GM12878 (cell line): ENCODE results near the gene SDS. TPM values are rescaled to one million over a fixed set of nuclear protein-coding genes. Genes with fewer than 3 reads are reported as not detected.

Source experiments
- ATAC-seq: fragments of 200-7000 bp; cut with Tn5 transposase; 3 replicates; pipeline ENCODE4 v1.9.1; 2020; ENCODE audit warnings: mild to moderate bottlenecking, moderate library complexity
- BruUV-seq: library from RNA; stranded (reverse); fragments of 400-500 nt; replicated peaks from 2 replicates; lab custom pipeline; 2021; lab: Mats Ljungman, UMichigan
- CTCF ChIA-PET: fragments of 300-600 bp; sonication (Branson Sonifier 250); formaldehyde crosslinking; extraction: SDS; loops from one replicate; lab custom pipeline; 2021; ENCODE audit warnings: inconsistent platforms; lab: Yijun Ruan, JAX
- POLR2A ChIA-PET: fragments of 350-600 bp; formaldehyde crosslinking; extraction: SDS; loops from one replicate; lab custom pipeline; 2021; ENCODE audit warnings: inconsistent platforms; lab: Charles Lee
- RAD21 ChIA-PET: fragments of 300-600 bp; sonication (Branson Sonifier 250); formaldehyde crosslinking; loops from one replicate; lab custom pipeline; 2023; ENCODE audit warnings: antibody characterized with exemption; ENCODE audit not compliant: unreplicated experiment; lab: Charles Lee
- SMC1A ChIA-PET: fragments of 300-600 bp; sonication (Branson Sonifier 250); formaldehyde crosslinking; loops from one replicate; lab custom pipeline; 2023; ENCODE audit not compliant: unreplicated experiment, uncharacterized antibody; lab: Charles Lee
- DNase-seq: peaks from one replicate; pipeline ENCODE4 v3.0.0-alpha.2; 2011; ENCODE audit warnings: low read depth, low spot score
- FAIRE-seq: peaks from 3 replicates; lab custom pipeline; 2011; peaks lifted over from hg19 to GRCh38; lab: Jason Lieb, UNC
- H2AFZ ChIP-seq: 2 replicates; pipeline ENCODE4 v1.6.0; 2011; ENCODE audit warnings: low read depth, low read length, control low read depth; ENCODE audit not compliant: control insufficient read depth
- H3K27ac ChIP-seq: 2 replicates; pipeline ENCODE4 v1.5.1; 2011; ENCODE audit warnings: control low read depth; ENCODE audit not compliant: control insufficient read depth, insufficient read depth
- H3K27me3 ChIP-seq, 2 experiments: replicated peaks in 1 of 2; 2 replicates each; pipeline versions ENCODE4 v1.6.0 to v1.6.1; 2011; ENCODE audit warnings: low read length in 1 of 2; ENCODE audit not compliant: control insufficient read depth in 2 of 2, insufficient read depth in 2 of 2
- H3K36me3 ChIP-seq, 2 experiments: 2 replicates each; pipeline ENCODE4 v1.5.1; 2011; ENCODE audit warnings: low read length in 1 of 2; ENCODE audit not compliant: control insufficient read depth in 2 of 2, insufficient read depth in 2 of 2
- H3K4me1 ChIP-seq: 2 replicates; pipeline ENCODE4 v1.6.1; 2011; ENCODE audit warnings: mild to moderate bottlenecking, low read length, moderate library complexity, mixed read lengths; ENCODE audit not compliant: control insufficient read depth, insufficient read depth
- H3K4me2 ChIP-seq: 2 replicates; pipeline ENCODE4 v1.6.0; 2011; ENCODE audit warnings: control low read depth; ENCODE audit not compliant: control insufficient read depth, insufficient read depth
- H3K4me3 ChIP-seq: fragments of 200-600 bp; sonication (generic); 2 replicates; pipeline ENCODE4 v1.5.1; 2016
- H3K79me2 ChIP-seq: 2 replicates; pipeline ENCODE4 v1.6.0; 2011; ENCODE audit warnings: low read length; ENCODE audit not compliant: control insufficient read depth, insufficient read depth
- H3K9ac ChIP-seq: 2 replicates; pipeline ENCODE4 v1.8.0; 2011; ENCODE audit warnings: low read length, control low read depth, mixed read lengths; ENCODE audit not compliant: control insufficient read depth, insufficient read depth
- H3K9me3 ChIP-seq: replicated peaks from 3 replicates; pipeline ENCODE4 v1.5.1; 2011; ENCODE audit warnings: mild to moderate bottlenecking, low read length; ENCODE audit not compliant: control insufficient read depth, insufficient read depth
- H4K20me1 ChIP-seq: 2 replicates; pipeline ENCODE4 v1.6.0; 2011; ENCODE audit not compliant: control insufficient read depth, insufficient read depth
- BACH1 ChIP-seq: fragments of 450-650 bp; IDR thresholded peaks from 2 replicates; pipeline ENCODE4 v1.6.1; 2017; ENCODE audit warnings: mild to moderate bottlenecking, borderline replicate concordance
- BHLHE40 ChIP-seq, 2 experiments: fragments of 450-650 bp in 1 of 2; IDR thresholded peaks; 2 replicates each; pipeline ENCODE4 v1.6.1; 2011 to 2017; ENCODE audit warnings: low read depth in 2 of 2, borderline replicate concordance in 1 of 2, improper control_type of control experiment in 1 of 2, low read length in 1 of 2, mild to moderate bottlenecking in 1 of 2
- CHD4 ChIP-seq: fragments of 200-600 bp; sonication (generic); IDR thresholded peaks from 2 replicates; pipeline ENCODE4 v1.6.1; 2016; ENCODE audit warnings: mild to moderate bottlenecking
- ETV6 ChIP-seq, 2 experiments: fragments of 450-650 bp in 1 of 2; IDR thresholded peaks in 1 of 2; conservative IDR thresholded peaks in 1 of 2; 2 replicates each; pipeline ENCODE4 v1.6.1; 2014; ENCODE audit warnings: antibody characterized with exemption in 1 of 2, borderline replicate concordance in 1 of 2, low read depth in 1 of 2, mild to moderate bottlenecking in 1 of 2, moderate library complexity in 1 of 2
- HDAC6 ChIP-seq: fragments of 200-600 bp; sonication (generic); IDR thresholded peaks from one replicate; pipeline ENCODE4 v1.8.0; 2017; ENCODE audit warnings: antibody characterized with exemption; ENCODE audit not compliant: unreplicated experiment
- JUNB ChIP-seq: IDR thresholded peaks from 2 replicates; pipeline ENCODE4 v1.6.1; 2016; ENCODE audit warnings: antibody characterized with exemption, mild to moderate bottlenecking
- LARP7 ChIP-seq: fragments of 450-650 bp; IDR thresholded peaks from 2 replicates; pipeline ENCODE4 v1.6.1; 2017; ENCODE audit warnings: mild to moderate bottlenecking
- MTA2 ChIP-seq: fragments of 450-650 bp; IDR thresholded peaks from 2 replicates; pipeline ENCODE4 v1.6.1; 2016; ENCODE audit warnings: low read depth, mild to moderate bottlenecking, moderate library complexity
- NR2C1 ChIP-seq: fragments of 450-650 bp; IDR thresholded peaks from 2 replicates; pipeline ENCODE4 v1.6.1; 2017; ENCODE audit warnings: antibody characterized with exemption, mild to moderate bottlenecking, moderate library complexity
- NR2C2 ChIP-seq: IDR thresholded peaks from 2 replicates; pipeline ENCODE4 v1.6.1; 2011; ENCODE audit warnings: borderline replicate concordance, low read depth; ENCODE audit not compliant: control insufficient read depth, insufficient read length
- NRF1 ChIP-seq: conservative IDR thresholded peaks from 2 replicates; pipeline ENCODE4 v1.6.1; 2011; ENCODE audit warnings: mild to moderate bottlenecking, low read depth, low read length, improper control_type of control experiment
- POU2F2 ChIP-seq: IDR thresholded peaks from 3 replicates; pipeline ENCODE4 v1.6.1; 2011; ENCODE audit warnings: low read depth, mild to moderate bottlenecking, low read length, borderline replicate concordance
- RCOR1 ChIP-seq: conservative IDR thresholded peaks from 2 replicates; pipeline ENCODE4 v1.6.1; 2012; ENCODE audit warnings: low read depth, low read length, improper control_type of control experiment
- SREBF2 ChIP-seq: IDR thresholded peaks from 2 replicates; pipeline ENCODE4 v1.6.1; 2012; ENCODE audit warnings: mild to moderate bottlenecking, low read length
- SRF ChIP-seq, 2 experiments: IDR thresholded peaks; 2 replicates each; pipeline ENCODE4 v1.6.1; 2011; ENCODE audit warnings: low read depth in 2 of 2, low read length in 2 of 2, mild to moderate bottlenecking in 1 of 2, moderate library complexity in 1 of 2
- TCF7 ChIP-seq: IDR thresholded peaks from 2 replicates; pipeline ENCODE4 v1.6.1; 2014; ENCODE audit warnings: antibody characterized with exemption, borderline replicate concordance
- WGBS: methylation state at CpG from one replicate; pipeline ENCODE4 v1.1.6; 2016; ENCODE audit warnings: low lambda C conversion rate; ENCODE audit not compliant: insufficient replicate concordance, insufficient coverage; ENCODE audit errors: missing lambda C conversion rate; 5-methylcytosine and 5-hydroxymethylcytosine counted together
- in situ Hi-C: fragments of 300-500 bp; cut with MboI; formaldehyde crosslinking; loops from 9 replicates; pipeline ENCODE4 v1.14.3; 2018; ENCODE audit warnings: mixed read lengths
- intact Hi-C: fragments of 100-400 bp; cut with micrococcal nuclease; formaldehyde crosslinking; loops from one replicate; pipeline ENCODE4 v1.14.2; 2022; ENCODE audit not compliant: unreplicated experiment
- polyA plus RNA-seq, 11 experiments: library from polyadenylated mRNA; depleted of rRNA in 4 of 11; unstranded in 6 of 11; stranded (reverse) in 5 of 11; fragments of >200 nt; fragmentation: Nextera tagmentation in 4 of 11; fragmentation: Illumina TruSeq in 1 of 11; extraction: Ambion mirVana in 4 of 11; extraction: Trizol in 1 of 11; gene quantifications; 1 replicate in 1 of 11; 2 replicates in 10 of 11; pipeline versions ENCODE4 v1.2.1 to v1.2.3, GENCODE V29; 2011 to 2016; ENCODE audit warnings: inconsistent platforms in 2 of 11, missing spikeins in 2 of 11, low read depth in 1 of 11
- total RNA-seq, 4 experiments: library from RNA; depleted of rRNA in 3 of 4; stranded (reverse); fragments of >200 nt in 3 of 4; fragmentation: Illumina TruSeq in 1 of 4; extraction: Trizol in 1 of 4; gene quantifications; 2 replicates each; pipeline versions ENCODE4 v1.2.1 to v1.2.3, GENCODE V29; 2013 to 2021
- TF ChIP-seq, protein P1 (sequence below): fragments of 450-650 bp; IDR thresholded peaks from 2 replicates; pipeline ENCODE4 v1.6.1; 2016; ENCODE audit warnings: mild to moderate bottlenecking
- TF ChIP-seq, protein P2 (sequence below): IDR thresholded peaks from 2 replicates; pipeline ENCODE4 v1.6.1; 2012; ENCODE audit warnings: improper control_type of control experiment, low read depth, low read length; ENCODE audit not compliant: insufficient replicate concordance

The SDS gene
- total and polyA plus RNA-seq, 10 of the 15 experiments (the other 5 are each of a cell fraction or from before 2014, with no cell fraction given), result 0.18 TPM; not detected in 9

DNA sequence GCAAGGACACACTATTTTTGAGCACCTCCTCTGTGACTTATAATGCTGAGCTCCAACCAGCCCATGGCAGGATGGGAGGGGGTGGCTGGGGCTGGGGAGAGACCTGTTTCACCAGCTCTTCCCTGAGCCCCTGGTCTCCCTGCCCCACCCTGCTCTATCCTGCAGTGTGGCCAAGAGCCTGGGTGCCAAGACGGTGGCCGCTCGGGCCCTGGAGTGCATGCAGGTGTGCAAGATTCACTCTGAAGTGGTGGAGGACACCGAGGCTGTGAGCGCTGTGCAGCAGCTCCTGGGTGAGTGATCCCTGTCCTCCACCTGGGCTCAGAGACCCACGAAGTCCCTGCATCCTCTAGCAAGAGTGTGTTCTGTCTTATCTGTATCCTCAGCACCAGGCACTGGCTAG is 32.9 kb upstream of the SDS start:
- no TSS peak for BruUV-seq
- no peak overlapping the region for H3K4me3 ChIP-seq
- no peaks in the 10 kb centered on the region for H3K9me3 ChIP-seq
- CTCF ChIA-PET, result interaction anchor here (1.0 kb wide), 1 partner anchor 454 kb away, joined by 4 read pairs; no protein-coding TSS in a partner anchor
- ATAC-seq (no peak), DNase-seq (no peak), FAIRE-seq (no peak)
- POLR2A ChIA-PET, result no interaction called here
- RAD21 ChIA-PET, result no interaction called here
- in situ Hi-C loops, result loop anchor here (10.0 kb wide), 1 partner anchor 478 kb away; no protein-coding TSS in a partner anchor
- no peaks in the 10 kb centered on the region; the same call in 1 of the 2 replicates for H4K20me1 ChIP-seq
- H3K27ac ChIP-seq, result no peak overlapping the region
- H3K79me2 ChIP-seq, result no peaks in the 10 kb centered on the region
- H3K4me2 ChIP-seq, result no peak overlapping the region
- no peak overlapping the region for H3K9ac ChIP-seq
- WGBS, result 43% methylated on average over 6 of the region's 6 CpGs
- no peak for TF ChIP-seq JUNB
- TF ChIP-seq TCF7, result no peak
- no peak for TF ChIP-seq LARP7
- TF ChIP-seq, protein P1, sequence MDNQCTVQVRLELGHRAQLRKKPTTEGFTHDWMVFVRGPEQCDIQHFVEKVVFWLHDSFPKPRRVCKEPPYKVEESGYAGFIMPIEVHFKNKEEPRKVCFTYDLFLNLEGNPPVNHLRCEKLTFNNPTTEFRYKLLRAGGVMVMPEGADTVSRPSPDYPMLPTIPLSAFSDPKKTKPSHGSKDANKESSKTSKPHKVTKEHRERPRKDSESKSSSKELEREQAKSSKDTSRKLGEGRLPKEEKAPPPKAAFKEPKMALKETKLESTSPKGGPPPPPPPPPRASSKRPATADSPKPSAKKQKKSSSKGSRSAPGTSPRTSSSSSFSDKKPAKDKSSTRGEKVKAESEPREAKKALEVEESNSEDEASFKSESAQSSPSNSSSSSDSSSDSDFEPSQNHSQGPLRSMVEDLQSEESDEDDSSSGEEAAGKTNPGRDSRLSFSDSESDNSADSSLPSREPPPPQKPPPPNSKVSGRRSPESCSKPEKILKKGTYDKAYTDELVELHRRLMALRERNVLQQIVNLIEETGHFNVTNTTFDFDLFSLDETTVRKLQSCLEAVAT, result no peak
- no peak for TF ChIP-seq CHD4
- no peak for TF ChIP-seq BHLHE40 (IDR thresholded peaks at IDR 0.05; ENCODE audit: borderline replicate concordance in 1 of 2, low read depth in 2 of 2, low read length in 1 of 2)
- TF ChIP-seq POU2F2, result no peak
- TF ChIP-seq ETV6 (conservative IDR thresholded peaks at IDR 0.05 in 1 of 2, IDR thresholded peaks at IDR 0.05 in 1 of 2; ENCODE audit: borderline replicate concordance in 1 of 2, low read depth in 1 of 2), result no peak
- TF ChIP-seq RCOR1, result no peak
- no peak for TF ChIP-seq SRF (IDR thresholded peaks at IDR 0.05; ENCODE audit: low read depth in 2 of 2, low read length in 2 of 2)
- TF ChIP-seq HDAC6, result no peak
- TF ChIP-seq BACH1, result no peak
- TF ChIP-seq SREBF2, result no peak
- TF ChIP-seq NRF1, result no peak
- no peak for TF ChIP-seq MTA2
- no peak for TF ChIP-seq NR2C1
- TF ChIP-seq, protein P2, sequence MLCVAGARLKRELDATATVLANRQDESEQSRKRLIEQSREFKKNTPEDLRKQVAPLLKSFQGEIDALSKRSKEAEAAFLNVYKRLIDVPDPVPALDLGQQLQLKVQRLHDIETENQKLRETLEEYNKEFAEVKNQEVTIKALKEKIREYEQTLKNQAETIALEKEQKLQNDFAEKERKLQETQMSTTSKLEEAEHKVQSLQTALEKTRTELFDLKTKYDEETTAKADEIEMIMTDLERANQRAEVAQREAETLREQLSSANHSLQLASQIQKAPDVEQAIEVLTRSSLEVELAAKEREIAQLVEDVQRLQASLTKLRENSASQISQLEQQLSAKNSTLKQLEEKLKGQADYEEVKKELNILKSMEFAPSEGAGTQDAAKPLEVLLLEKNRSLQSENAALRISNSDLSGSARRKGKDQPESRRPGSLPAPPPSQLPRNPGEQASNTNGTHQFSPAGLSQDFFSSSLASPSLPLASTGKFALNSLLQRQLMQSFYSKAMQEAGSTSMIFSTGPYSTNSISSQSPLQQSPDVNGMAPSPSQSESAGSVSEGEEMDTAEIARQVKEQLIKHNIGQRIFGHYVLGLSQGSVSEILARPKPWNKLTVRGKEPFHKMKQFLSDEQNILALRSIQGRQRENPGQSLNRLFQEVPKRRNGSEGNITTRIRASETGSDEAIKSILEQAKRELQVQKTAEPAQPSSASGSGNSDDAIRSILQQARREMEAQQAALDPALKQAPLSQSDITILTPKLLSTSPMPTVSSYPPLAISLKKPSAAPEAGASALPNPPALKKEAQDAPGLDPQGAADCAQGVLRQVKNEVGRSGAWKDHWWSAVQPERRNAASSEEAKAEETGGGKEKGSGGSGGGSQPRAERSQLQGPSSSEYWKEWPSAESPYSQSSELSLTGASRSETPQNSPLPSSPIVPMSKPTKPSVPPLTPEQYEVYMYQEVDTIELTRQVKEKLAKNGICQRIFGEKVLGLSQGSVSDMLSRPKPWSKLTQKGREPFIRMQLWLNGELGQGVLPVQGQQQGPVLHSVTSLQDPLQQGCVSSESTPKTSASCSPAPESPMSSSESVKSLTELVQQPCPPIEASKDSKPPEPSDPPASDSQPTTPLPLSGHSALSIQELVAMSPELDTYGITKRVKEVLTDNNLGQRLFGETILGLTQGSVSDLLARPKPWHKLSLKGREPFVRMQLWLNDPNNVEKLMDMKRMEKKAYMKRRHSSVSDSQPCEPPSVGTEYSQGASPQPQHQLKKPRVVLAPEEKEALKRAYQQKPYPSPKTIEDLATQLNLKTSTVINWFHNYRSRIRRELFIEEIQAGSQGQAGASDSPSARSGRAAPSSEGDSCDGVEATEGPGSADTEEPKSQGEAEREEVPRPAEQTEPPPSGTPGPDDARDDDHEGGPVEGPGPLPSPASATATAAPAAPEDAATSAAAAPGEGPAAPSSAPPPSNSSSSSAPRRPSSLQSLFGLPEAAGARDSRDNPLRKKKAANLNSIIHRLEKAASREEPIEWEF, result no peak
- TF ChIP-seq NR2C2, result no peak
- TF ChIP-seq, all 136 proteins: peak for 0
- Histone ChIP-seq H3K27me3 (peaks cover 2 to 9% of the 10 kb centered on the region in 2 experiments; a peak in 3 of 4 replicates), H2AFZ (no peak overlapping the region), H3K4me1 (no peaks in the 10 kb centered on the region), H3K36me3 (no peaks in the 10 kb centered on the region)
- intact Hi-C loops, result loop anchor here (10.0 kb wide), 1 partner anchor 478 kb away; no protein-coding TSS in a partner anchor
- SMC1A ChIA-PET, result no interaction called here
